MCF 10A (cell line): ENCODE results near the gene UNCX. TPM values are rescaled to one million over a fixed set of nuclear protein-coding genes. Genes with fewer than 3 reads are reported as not detected.

Experiments
- BruUV-seq: library from RNA; stranded (reverse); fragments of 400-500 nt; replicated peaks from 2 replicates; lab custom pipeline; 2021; lab: Mats Ljungman, UMichigan
- CTCF ChIA-PET: fragments of 300-600 bp; sonication (Branson Sonifier 250); formaldehyde crosslinking; extraction: SDS; loops from one replicate; lab custom pipeline; 2021; ENCODE audit warnings: antibody characterized with exemption, inconsistent platforms; lab: Yijun Ruan, JAX
- POLR2A ChIA-PET: fragments of 300-600, 350-650 bp; sonication (Branson Sonifier 250); formaldehyde crosslinking; extraction: SDS; loops from one replicate; lab custom pipeline; 2020; ENCODE audit warnings: antibody characterized with exemption, inconsistent platforms; lab: Yijun Ruan, JAX
- DNase-seq: peaks from one replicate; pipeline ENCODE4 v3.0.0-alpha.2; 2018; ENCODE audit not compliant: unreplicated experiment
- H3K27ac Mint-ChIP-seq: one replicate; pipeline ENCODE4 v1.8.0; 2022; ENCODE audit warnings: mild to moderate bottlenecking, low read depth, mixed read lengths; ENCODE audit not compliant: unreplicated experiment
- H3K27me3 Mint-ChIP-seq: one replicate; pipeline ENCODE4 v1.8.0; 2022; ENCODE audit warnings: mixed read lengths; ENCODE audit not compliant: insufficient read depth, unreplicated experiment
- H3K36me3 Mint-ChIP-seq: one replicate; pipeline ENCODE4 v1.8.0; 2022; ENCODE audit warnings: mild to moderate bottlenecking, moderate library complexity, mixed read lengths; ENCODE audit not compliant: insufficient read depth, unreplicated experiment
- H3K4me1 Mint-ChIP-seq: one replicate; pipeline ENCODE4 v1.8.0; 2022; ENCODE audit warnings: mixed read lengths; ENCODE audit not compliant: insufficient read depth, unreplicated experiment
- H3K4me3 Mint-ChIP-seq: one replicate; pipeline ENCODE4 v1.8.0; 2022; ENCODE audit warnings: mild to moderate bottlenecking, moderate library complexity, mixed read lengths; ENCODE audit not compliant: unreplicated experiment
- H3K9me3 Mint-ChIP-seq: one replicate; pipeline ENCODE4 v1.8.0; 2022; ENCODE audit warnings: mixed read lengths; ENCODE audit not compliant: unreplicated experiment
- intact Hi-C: fragments of 100-400 bp; cut with micrococcal nuclease; formaldehyde crosslinking; loops from 2 replicates; pipeline ENCODE4 v1.14.1; 2022
- total RNA-seq: library from RNA; stranded (reverse); gene quantifications from 2 replicates; pipeline ENCODE4 v1.2.3, GENCODE V29; 2022
- TF ChIP-seq, protein P1 (sequence below): fragments of 200-600 bp; IDR thresholded peaks from one replicate; pipeline ENCODE4 v1.8.0; 2022; ENCODE audit warnings: antibody characterized with exemption, mild to moderate bottlenecking; ENCODE audit not compliant: unreplicated experiment

UNCX gene
- total RNA-seq, 1 experiment from 2014 or later = not detected

- ChIA-PET CTCF (no interaction called here), POLR2A (no interaction called here)
- Mint-ChIP-seq H3K4me3 (no peak overlapping the region), H3K4me1 (no peaks in the 10 kb centered on the region), H3K9me3 (no peaks in the 10 kb centered on the region), H3K36me3 (no peaks in the 10 kb centered on the region), H3K27me3 (peaks cover 71% of the 10 kb centered on the region), H3K27ac (no peak overlapping the region)
- no peak for DNase-seq
- no TSS peak for BruUV-seq
- TF ChIP-seq, protein P1, sequence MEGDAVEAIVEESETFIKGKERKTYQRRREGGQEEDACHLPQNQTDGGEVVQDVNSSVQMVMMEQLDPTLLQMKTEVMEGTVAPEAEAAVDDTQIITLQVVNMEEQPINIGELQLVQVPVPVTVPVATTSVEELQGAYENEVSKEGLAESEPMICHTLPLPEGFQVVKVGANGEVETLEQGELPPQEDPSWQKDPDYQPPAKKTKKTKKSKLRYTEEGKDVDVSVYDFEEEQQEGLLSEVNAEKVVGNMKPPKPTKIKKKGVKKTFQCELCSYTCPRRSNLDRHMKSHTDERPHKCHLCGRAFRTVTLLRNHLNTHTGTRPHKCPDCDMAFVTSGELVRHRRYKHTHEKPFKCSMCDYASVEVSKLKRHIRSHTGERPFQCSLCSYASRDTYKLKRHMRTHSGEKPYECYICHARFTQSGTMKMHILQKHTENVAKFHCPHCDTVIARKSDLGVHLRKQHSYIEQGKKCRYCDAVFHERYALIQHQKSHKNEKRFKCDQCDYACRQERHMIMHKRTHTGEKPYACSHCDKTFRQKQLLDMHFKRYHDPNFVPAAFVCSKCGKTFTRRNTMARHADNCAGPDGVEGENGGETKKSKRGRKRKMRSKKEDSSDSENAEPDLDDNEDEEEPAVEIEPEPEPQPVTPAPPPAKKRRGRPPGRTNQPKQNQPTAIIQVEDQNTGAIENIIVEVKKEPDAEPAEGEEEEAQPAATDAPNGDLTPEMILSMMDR = no peak
- intact Hi-C loops = no loop called here
These were observed 4.0 kb upstream of the UNCX start for GRCh38 chr7:1228545-1229201.

DNA sequence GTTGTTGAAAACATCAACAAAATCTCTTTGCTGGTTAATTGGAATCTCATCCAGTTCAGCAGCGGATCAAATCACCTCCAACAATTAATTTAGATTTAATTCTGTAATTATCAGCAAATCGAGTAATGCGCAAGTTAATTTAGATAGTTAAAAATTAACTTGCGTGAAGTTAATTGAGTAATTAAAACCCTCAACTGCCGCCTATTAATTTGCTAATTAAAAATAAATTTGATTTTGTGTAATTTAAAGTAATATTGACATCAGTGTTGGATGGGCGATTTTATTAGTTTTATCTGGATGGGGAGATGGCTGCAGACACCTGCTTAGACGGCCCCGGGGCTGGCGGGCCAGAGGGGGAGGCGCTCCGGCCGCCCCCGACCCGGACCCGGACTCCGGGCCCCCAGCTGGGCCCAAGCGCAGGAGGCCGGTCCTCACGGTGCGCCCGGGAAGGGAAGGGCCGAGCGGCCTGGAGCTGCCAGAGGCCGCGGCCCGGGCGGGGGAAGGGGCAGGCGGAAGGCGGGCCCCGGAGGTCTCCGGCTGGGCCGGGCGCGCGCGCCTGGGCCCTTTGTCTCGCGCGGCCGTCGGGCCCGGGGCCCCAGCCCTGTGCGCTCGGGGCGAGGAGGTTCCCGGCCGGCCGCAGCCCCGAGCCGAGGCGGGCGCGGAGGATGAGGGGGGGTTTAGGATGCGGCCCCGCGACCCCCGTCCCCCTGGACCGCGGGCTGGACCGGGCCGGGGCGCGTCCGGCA lies 3.3 kb upstream of the UNCX start:
- H3K4me3 Mint-ChIP-seq = no peak overlapping the region
- peaks cover 72% of the 10 kb centered on the region for H3K27me3 Mint-ChIP-seq
- DNase-seq = no peak
- H3K36me3 Mint-ChIP-seq = no peaks in the 10 kb centered on the region
- TF ChIP-seq, protein P1 = no peak
- H3K4me1 Mint-ChIP-seq = no peaks in the 10 kb centered on the region
- ChIA-PET POLR2A (no interaction called here), CTCF (no interaction called here)
- intact Hi-C loops = no loop called here
- BruUV-seq = no TSS peak
- no peaks in the 10 kb centered on the region for H3K9me3 Mint-ChIP-seq
- H3K27ac Mint-ChIP-seq = no peak overlapping the region

DNA sequence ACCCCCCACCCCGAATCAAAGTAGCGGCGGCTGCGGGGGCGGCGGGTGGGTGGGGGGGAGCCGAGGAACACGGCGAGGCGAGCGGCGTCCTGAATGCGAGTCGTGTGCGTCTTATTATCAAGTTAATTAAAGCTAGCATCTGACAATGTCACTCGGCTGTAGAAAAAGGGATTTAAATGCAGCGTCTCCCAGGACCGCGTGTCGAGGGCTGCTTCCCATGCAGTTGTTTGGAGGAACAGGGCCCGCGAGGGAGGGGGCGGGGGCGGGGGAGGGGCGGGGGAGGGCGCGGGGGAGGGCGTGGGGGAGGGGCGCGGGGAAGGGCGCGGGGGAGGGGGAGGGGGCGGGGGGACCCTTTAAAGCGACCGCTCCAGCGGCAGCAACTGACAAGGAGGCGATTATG lies 2.7 kb upstream of the UNCX start:
- H3K27me3 Mint-ChIP-seq = peaks cover 72% of the 10 kb centered on the region
- ChIA-PET POLR2A (no interaction called here), CTCF (no interaction called here)
- no peaks in the 10 kb centered on the region for H3K4me1 Mint-ChIP-seq
- no TSS peak for BruUV-seq
- no peak for DNase-seq
- H3K27ac Mint-ChIP-seq = no peak overlapping the region
- H3K4me3 Mint-ChIP-seq = no peak overlapping the region
- no peaks in the 10 kb centered on the region for H3K36me3 Mint-ChIP-seq
- TF ChIP-seq, protein P1 = no peak
- intact Hi-C loops = no loop called here
- H3K9me3 Mint-ChIP-seq = no peaks in the 10 kb centered on the region

- intact Hi-C loops = no loop called here
- DNase-seq = no peak
- ChIA-PET CTCF (no interaction called here), POLR2A (no interaction called here)
- Mint-ChIP-seq H3K27me3 (peaks cover 72% of the 10 kb centered on the region), H3K9me3 (no peaks in the 10 kb centered on the region), H3K4me1 (no peaks in the 10 kb centered on the region), H3K36me3 (no peaks in the 10 kb centered on the region), H3K4me3 (no peak overlapping the region), H3K27ac (no peak overlapping the region)
- no TSS peak for BruUV-seq
- TF ChIP-seq, protein P1 = no peak
These were observed 2.1 kb upstream of the UNCX start for GRCh38 chr7:1230411-1231213.
